Measurements from ENCODE around the gene AOC3.
"Not testable (repeated sequence)": the region's sequence is repeated elsewhere in the genome, so short reads cannot be mapped to it uniquely, and the experiment has no call there.

Gene AOC3

DNA sequence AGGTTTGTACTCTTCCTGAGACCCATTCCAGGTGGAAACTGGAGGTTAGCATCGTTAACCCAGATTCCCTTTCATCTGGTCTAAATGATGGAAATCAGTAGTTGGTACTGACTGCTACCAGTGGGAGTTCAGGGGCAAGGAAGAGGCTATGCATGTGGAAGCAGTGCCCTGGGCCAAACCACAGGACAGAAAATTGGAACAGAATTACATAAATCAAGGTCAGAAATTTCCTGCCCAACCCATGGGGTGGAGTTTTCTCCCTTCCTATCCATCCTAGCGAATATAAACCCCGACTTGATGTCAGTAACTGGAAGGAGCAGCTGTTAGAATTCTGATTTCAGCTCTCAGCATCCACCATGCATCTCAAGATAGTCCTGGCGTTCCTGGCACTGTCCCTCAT lies 6.7 kb upstream of the AOC3 start, which contains the start of gene AOC2:
TSS of gene AOC2 (plus strand) at position 310 of the 400 bp plus-strand sequence. CDS start at position 357, 47 bp downstream.
- DNase-seq (ENCODE audit: low read depth), result no peak

DNA sequence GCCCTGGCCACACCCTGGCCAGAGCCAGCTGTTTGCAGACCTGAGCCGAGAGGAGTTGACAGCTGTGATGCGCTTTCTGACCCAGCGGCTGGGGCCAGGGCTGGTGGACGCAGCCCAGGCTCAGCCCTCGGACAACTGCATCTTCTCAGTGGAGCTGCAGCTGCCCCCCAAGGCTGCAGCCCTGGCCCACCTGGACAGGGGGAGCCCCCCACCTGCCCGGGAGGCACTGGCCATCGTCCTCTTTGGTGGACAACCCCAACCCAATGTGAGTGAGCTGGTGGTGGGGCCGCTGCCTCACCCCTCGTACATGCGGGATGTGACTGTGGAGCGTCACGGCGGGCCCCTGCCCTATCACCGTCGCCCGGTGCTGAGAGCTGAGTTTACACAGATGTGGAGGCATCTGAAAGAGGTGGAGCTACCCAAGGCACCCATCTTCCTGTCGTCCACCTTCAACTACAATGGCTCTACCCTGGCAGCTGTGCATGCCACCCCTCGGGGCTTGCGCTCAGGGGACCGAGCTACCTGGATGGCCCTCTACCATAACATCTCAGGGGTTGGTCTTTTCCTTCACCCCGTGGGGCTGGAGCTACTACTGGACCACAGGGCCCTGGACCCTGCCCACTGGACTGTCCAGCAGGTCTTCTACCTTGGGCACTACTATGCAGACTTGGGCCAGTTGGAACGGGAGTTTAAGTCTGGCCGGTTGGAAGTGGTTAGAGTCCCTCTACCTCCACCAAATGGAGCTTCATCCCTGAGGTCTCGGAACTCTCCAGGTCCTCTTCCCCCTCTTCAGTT lies 6.0 kb upstream of the AOC3 start:
- DNase-seq (ENCODE audit: low read depth), result no peak

- no peak for DNase-seq (ENCODE audit: low read depth)
These were observed 5.5 kb upstream of the AOC3 start for GRCh38 chr17:42845556-42845917.

DNA sequence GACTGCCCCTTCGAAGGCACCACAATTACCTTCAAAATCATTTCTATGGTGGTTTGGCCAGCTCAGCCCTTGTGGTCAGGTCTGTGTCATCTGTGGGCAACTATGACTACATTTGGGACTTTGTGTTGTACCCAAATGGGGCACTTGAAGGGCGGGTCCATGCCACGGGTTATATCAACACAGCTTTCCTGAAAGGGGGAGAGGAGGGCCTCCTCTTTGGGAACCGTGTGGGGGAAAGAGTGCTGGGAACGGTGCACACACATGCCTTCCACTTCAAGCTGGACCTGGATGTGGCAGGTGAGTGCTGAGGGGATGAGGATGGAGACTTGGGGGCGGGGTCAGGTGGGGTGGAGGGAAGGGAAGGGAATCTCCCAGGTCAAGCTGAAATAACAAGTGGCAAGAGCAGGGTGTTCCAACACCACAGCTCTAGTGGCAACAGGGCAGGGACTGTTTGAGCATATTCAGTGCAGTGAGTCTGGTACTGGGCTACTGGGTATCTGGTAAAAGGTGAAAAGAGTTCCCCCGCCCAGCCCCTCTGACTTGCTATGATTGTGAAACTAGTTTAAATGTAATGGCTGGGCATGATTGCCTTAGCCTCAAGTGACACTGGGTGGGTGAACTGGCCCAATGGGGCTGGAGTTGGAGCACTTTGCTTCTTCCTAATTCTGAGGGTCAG lies 4.9 kb upstream of the AOC3 start:
- no peak for DNase-seq (ENCODE audit: low read depth)

DNA sequence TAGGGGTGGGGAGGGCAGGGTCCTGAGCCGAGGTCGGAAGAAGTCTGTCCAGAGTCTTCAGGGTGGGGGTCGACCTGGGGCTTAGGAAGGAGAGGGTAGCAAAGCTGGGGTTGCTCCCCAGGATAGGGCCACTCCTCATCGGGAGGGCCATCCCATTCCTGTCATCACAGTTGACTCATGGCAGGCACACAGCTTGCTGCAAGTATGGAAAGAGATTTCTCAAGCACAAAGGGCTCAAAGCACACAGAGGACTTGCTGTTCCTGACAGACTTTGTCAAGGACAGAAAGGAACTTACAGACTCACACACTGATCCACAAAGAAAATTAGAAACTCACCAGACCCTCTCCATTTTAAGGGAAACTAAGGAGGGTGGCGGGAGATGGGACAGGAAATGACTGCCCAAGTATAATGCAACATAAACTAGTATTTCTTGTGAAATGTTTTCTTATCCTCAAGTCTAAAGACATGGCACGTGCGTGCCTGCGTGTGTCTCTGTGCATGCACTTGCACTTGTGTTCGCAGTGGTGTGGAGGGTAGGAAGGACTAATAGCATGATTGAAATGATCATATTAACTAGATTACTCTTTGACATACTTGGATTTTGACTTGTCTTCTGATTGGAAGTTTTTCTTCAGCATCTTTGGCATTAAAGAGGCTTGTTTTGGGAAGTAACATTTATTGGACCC lies 4.3 kb upstream of the AOC3 start:
- no peak for DNase-seq (ENCODE audit: low read depth)

DNA sequence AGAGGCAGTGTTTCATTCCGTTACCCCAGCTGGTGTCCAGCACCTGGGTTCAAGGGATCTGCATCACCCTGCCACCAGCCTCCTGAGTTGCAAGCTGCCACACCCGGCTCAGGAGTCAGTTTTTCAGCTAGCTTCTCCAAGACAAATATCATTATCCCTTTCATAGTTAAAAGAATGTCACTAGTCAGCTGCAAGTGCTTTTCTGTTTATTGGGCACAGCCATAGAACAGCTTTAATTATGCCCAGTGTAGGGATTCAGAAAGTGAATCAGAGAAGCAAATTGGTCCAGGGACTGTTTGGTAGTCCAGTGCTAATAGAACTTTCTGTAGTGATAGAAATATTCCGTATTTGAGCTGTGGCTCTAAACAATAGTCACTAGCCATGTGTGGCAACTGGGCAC lies 2.9 kb upstream of the AOC3 start:
- DNase-seq (ENCODE audit: low read depth), result no peak

DNA sequence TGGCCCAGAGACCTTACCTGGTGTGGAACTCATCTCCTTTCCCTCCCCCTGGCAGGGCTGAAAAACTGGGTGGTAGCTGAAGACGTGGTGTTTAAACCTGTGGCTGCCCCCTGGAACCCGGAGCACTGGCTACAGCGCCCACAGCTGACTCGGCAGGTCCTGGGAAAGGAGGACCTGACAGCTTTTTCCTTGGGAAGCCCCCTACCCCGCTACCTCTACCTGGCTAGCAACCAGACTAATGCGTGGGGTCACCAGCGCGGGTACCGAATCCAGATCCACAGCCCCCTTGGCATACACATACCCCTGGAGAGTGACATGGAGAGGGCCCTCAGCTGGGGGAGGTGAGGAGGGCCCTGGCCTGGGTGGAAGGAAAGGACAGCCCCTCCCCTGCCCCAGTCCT lies 2.0 kb upstream of the AOC3 start:
- no peak for DNase-seq (ENCODE audit: low read depth)

DNA sequence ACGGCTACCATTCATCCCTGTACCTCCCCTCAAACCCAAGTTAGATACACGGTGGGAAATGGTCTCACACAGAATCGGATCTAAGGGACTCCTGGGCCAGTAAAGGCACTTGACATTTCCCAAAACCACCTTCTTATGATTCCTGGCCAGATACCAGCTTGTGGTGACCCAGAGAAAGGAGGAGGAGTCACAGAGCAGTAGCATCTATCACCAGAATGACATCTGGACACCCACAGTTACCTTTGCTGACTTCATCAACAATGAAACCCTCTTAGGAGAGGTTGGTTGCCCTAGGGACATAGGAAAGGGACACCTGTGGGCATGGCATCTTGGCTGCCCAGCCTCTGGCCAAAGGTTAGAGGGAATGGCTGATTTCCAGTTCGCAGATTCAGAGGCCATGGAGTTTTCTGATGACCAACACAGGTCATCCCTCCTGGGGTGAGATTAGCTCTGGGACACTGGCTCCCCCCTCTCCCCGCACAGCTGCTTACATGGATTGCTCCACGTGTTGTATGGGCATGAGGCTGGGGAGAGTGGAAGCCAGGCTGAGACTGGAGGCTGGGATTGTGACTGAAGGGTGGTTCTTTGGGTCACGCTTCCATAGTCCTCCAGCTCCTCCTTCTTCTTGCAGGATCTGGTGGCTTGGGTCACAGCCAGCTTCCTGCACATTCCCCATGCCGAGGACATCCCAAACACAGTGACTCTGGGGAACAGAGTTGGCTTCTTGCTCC lies 1.4 kb upstream of the AOC3 start:
- no peak for DNase-seq (ENCODE audit: low read depth)

DNA sequence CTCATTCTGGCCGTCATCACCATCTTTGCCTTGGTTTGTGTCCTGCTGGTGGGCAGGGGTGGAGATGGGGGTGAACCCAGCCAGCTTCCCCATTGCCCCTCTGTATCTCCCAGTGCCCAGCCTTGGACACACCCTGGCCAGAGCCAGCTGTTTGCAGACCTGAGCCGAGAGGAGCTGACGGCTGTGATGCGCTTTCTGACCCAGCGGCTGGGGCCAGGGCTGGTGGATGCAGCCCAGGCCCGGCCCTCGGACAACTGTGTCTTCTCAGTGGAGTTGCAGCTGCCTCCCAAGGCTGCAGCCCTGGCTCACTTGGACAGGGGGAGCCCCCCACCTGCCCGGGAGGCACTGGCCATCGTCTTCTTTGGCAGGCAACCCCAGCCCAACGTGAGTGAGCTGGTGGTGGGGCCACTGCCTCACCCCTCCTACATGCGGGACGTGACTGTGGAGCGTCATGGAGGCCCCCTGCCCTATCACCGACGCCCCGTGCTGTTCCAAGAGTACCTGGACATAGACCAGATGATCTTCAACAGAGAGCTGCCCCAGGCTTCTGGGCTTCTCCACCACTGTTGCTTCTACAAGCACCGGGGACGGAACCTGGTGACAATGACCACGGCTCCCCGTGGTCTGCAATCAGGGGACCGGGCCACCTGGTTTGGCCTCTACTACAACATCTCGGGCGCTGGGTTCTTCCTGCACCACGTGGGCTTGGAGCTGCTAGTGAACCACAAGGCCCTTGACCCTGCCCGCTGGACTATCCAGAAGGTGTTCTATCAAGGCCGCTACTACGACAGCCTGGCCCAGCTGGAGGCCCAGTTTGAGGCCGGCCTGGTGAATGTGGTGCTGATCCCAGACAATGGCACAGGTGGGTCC lies 607 bp downstream of the AOC3 start:
- not testable (repeated sequence) for DNase-seq (ENCODE audit: low read depth)

DNA sequence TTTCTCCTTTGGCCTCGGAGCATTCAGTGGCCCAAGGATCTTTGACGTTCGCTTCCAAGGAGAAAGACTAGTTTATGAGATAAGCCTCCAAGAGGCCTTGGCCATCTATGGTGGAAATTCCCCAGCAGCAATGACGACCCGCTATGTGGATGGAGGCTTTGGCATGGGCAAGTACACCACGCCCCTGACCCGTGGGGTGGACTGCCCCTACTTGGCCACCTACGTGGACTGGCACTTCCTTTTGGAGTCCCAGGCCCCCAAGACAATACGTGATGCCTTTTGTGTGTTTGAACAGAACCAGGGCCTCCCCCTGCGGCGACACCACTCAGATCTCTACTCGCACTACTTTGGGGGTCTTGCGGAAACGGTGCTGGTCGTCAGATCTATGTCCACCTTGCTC lies 1.4 kb downstream of the AOC3 start:
- DNase-seq (ENCODE audit: low read depth), result no peak

GRCh38 chr17:42853004-42853403 lies 2.0 kb downstream of the AOC3 start:
- DNase-seq (ENCODE audit: low read depth), result no peak

- DNase-seq (ENCODE audit: low read depth), result no peak
These were observed 2.6 kb downstream of the AOC3 start for GRCh38 chr17:42853597-42853967.

DNA sequence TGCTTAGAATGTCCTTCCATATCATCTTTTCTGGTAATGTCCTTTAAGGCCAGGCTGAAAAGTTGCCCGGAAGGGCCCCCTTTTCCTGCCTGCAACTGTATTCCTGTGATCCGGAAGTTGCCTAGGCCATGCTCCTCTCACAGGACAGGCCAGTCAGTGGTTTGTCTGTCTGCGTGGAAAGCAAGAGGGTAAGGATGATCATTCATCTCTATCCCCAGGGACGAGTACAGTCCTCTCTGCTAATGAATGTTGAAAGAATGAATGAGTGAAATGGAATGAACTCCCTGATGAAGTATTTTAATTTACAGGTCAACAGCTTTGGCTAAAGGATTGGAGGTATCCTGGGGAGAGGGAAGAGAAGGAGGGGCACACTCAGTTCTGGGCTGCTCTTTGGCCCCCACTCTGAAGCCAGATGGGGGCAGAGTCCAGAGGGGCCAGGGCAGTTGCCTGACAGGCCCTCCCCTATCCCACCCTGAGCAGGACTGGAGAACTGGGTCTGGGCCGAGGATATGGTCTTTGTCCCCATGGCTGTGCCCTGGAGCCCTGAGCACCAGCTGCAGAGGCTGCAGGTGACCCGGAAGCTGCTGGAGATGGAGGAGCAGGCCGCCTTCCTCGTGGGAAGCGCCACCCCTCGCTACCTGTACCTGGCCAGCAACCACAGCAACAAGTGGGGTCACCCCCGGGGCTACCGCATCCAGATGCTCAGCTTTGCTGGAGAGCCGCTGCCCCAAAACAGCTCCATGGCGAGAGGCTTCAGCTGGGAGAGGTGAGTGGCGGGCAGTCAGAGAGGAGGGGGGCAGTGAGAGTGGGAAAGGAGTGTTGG lies 3.2 kb downstream of the AOC3 start:
- no peak for DNase-seq (ENCODE audit: low read depth)

- no peak for DNase-seq (ENCODE audit: low read depth)
These were observed 4.1 kb downstream of the AOC3 start for GRCh38 chr17:42855048-42855596.

GRCh38 chr17:42856093-42856492 lies 5.1 kb downstream of the AOC3 start:
- not testable (repeated sequence) for DNase-seq (ENCODE audit: low read depth)

GRCh38 chr17:42856516-42856915 lies 5.5 kb downstream of the AOC3 start:
- not testable (repeated sequence) for DNase-seq (ENCODE audit: low read depth)

- no peak for DNase-seq (ENCODE audit: low read depth)
These were observed 6.4 kb downstream of the AOC3 start for GRCh38 chr17:42857389-42857788.

- DNase-seq (ENCODE audit: low read depth), result no peak
These were observed 14.7 kb downstream of the AOC3 start for GRCh38 chr17:42865638-42866094.

- no peak for DNase-seq (ENCODE audit: low read depth)
These were observed 15.2 kb downstream of the AOC3 start for GRCh38 chr17:42866216-42866615.

Measured in activated T-helper 1 cell treated with Interleukin-2 at 50 U/mL for 16 hours (primary cell).